Spinal cord (tissue), 10 donors: ENCODE data around the gene EPHB1. TPM values are rescaled to one million over a fixed set of nuclear protein-coding genes. Genes with fewer than 3 reads are reported as not detected.

Experiments used
- DNase-seq, 6 donors: peaks; one replicate each; pipeline versions ENCODE4 v3.0.0 to v3.0.0-alpha.2; 2013 to 2015; ENCODE audit warnings: low spot score in 6 of 6, low read depth in 4 of 6
- H3K27ac ChIP-seq: one replicate; pipeline ENCODE4 v1.5.1; 2013; ENCODE audit warnings: low read depth, low read length, control low read depth
- H3K27me3 ChIP-seq: one replicate; pipeline ENCODE4 v1.6.1; 2013; ENCODE audit warnings: low read length; ENCODE audit not compliant: control insufficient read depth, insufficient read depth
- H3K36me3 ChIP-seq: one replicate; pipeline ENCODE4 v1.6.1; 2013; ENCODE audit warnings: low read length; ENCODE audit not compliant: control insufficient read depth, insufficient read depth
- H3K4me1 ChIP-seq: one replicate; pipeline ENCODE4 v1.6.1; 2013; ENCODE audit warnings: low read length; ENCODE audit not compliant: control insufficient read depth, insufficient read depth
- H3K4me3 ChIP-seq: one replicate; pipeline ENCODE4 v1.5.1; 2013; ENCODE audit warnings: low read depth, low read length, control low read depth
- H3K9me3 ChIP-seq: one replicate; pipeline ENCODE4 v1.6.1; 2013; ENCODE audit warnings: low read length; ENCODE audit not compliant: control insufficient read depth, insufficient read depth
- WGBS: methylation state at CpG from one replicate; pipeline ENCODE4 v1.1.5; 2013; ENCODE audit warnings: missing lambda C conversion rate; ENCODE audit not compliant: insufficient coverage; 5-methylcytosine and 5-hydroxymethylcytosine counted together
- polyA plus RNA-seq, 2 donors: library from polyadenylated mRNA; unstranded; fragments of 120-200 nt; gene quantifications; one replicate each; pipeline ENCODE4 v1.2.1, GENCODE V29; 2013; ENCODE audit not compliant: insufficient read length in 2 of 2
- total RNA-seq, 2 donors: library from RNA; depleted of rRNA in 1 of 2; stranded (reverse); fragments of 120-200 nt in 1 of 2; fragments of >200 nt in 1 of 2; gene quantifications; one replicate each; pipeline versions ENCODE4 v1.2.3 to v1.2.4, GENCODE V29; 2013 to 2014
- donor health status: healthy.

EPHB1 gene
- total and polyA plus RNA-seq, 4 donors = 10.0 to 47.6 (median 22.8) TPM

GRCh38 chr3:135159681-135160247 lies 364.7 kb downstream of the EPHB1 start:
- no peaks in the 10 kb centered on the region for H3K4me1 ChIP-seq
- H3K27ac ChIP-seq = no peak overlapping the region
- H3K36me3 ChIP-seq = peaks cover 3% of the 10 kb centered on the region
- H3K27me3 ChIP-seq = no peaks in the 10 kb centered on the region
- DNase-seq = no peak
- no peaks in the 10 kb centered on the region for H3K9me3 ChIP-seq
- WGBS = 28% methylated on average over 1 of the region's 2 CpGs
- H3K4me3 ChIP-seq = no peak overlapping the region

- Histone ChIP-seq H3K27ac (no peak overlapping the region), H3K4me1 (no peaks in the 10 kb centered on the region), H3K4me3 (no peak overlapping the region), H3K9me3 (no peaks in the 10 kb centered on the region), H3K27me3 (no peaks in the 10 kb centered on the region), H3K36me3 (peaks cover 3% of the 10 kb centered on the region)
- DNase-seq = no peak
- WGBS = 87% methylated on average over 1 of the region's 1 CpG
These were observed 366.4 kb downstream of the EPHB1 start for GRCh38 chr3:135161425-135161824.

DNA sequence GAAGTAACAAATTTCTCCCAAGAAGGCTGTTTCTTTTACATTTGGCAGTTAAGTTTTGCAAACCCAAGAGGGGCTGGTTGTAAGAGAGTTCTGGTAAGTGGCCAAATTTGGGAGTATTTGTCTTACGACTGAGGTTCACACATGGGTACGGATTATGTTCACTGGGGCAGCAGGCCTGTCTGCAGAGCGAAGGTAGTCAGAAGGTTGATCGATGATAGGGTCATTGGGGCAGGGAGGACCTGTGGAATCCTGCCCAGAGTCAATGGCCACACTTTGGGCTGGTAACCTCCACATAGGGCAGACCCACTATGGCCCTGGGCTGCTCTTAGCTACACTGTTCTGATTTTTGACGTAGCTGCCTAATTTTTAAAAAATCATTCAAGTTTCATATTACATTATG lies 368.6 kb downstream of the EPHB1 start:
- H3K27me3 ChIP-seq = no peaks in the 10 kb centered on the region
- H3K27ac ChIP-seq = no peak overlapping the region
- DNase-seq = peak in 1 of 6 donors; percentile 46
- no peaks in the 10 kb centered on the region for H3K9me3 ChIP-seq
- 85% methylated on average over 4 of the region's 5 CpGs for WGBS
- H3K4me1 ChIP-seq = no peaks in the 10 kb centered on the region
- H3K36me3 ChIP-seq = peaks cover 8% of the 10 kb centered on the region
- no peak overlapping the region for H3K4me3 ChIP-seq

DNA sequence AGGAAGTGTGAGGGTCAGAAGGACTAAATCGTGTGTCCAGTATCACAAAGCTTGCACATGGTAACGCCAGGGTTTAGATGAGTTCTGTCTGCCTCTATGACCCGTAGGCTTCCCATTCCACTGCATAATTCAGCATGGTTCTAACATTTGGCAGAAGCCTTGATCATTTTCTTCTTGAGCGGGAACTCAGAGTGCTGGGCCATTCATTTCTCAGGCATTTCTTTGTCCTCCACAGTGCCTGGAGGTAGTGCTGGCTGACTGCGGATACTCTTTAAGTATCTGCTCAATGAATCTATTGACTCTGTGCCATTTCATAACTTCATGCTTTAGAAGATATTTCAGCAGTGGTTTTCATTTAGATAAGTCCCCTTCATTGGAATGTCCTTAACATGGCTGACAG lies 370.2 kb downstream of the EPHB1 start:
- no peak for DNase-seq
- H3K4me3 ChIP-seq = no peak overlapping the region
- WGBS = 66% methylated on average over 3 of the region's 5 CpGs
- no peak overlapping the region for H3K27ac ChIP-seq
- H3K9me3 ChIP-seq = no peaks in the 10 kb centered on the region
- H3K27me3 ChIP-seq = no peaks in the 10 kb centered on the region
- no peaks in the 10 kb centered on the region for H3K4me1 ChIP-seq
- peaks cover 8% of the 10 kb centered on the region for H3K36me3 ChIP-seq

DNA sequence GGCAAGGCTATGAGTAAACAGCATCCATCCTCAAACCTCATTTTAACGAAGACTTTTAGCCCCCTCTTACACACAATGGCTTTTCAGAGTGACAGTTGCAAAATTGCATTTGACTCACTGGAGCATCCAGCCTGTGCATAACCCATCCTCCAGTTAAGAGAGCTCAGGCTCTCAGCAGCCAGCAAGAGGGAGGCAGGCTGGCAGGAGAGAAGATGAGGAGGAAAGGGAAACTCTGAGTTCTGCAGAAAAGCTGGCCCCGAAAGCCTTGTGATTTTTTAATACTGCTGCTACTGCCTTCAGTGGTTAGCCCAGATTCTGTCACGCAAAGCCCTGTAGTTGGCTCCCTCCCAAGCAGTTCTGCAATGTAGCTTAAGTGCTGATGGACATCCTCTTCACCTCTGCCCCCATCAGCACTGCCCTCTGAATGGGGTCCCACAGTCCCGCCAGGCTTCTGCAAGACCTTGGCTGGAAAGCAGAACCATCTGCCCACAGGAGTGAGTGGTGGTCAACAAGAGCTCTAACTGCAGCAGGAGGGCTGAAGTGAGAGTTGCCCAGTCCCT lies 371.3 kb downstream of the EPHB1 start:
- H3K27me3 ChIP-seq = no peaks in the 10 kb centered on the region
- no peaks in the 10 kb centered on the region for H3K9me3 ChIP-seq
- peak in 1 of 6 donors; percentile 42 for DNase-seq
- no peak overlapping the region for H3K27ac ChIP-seq
- H3K4me3 ChIP-seq = no peak overlapping the region
- no peaks in the 10 kb centered on the region for H3K4me1 ChIP-seq
- peaks cover 8% of the 10 kb centered on the region for H3K36me3 ChIP-seq
- WGBS = 82% methylated on average over 4 of the region's 4 CpGs

DNA sequence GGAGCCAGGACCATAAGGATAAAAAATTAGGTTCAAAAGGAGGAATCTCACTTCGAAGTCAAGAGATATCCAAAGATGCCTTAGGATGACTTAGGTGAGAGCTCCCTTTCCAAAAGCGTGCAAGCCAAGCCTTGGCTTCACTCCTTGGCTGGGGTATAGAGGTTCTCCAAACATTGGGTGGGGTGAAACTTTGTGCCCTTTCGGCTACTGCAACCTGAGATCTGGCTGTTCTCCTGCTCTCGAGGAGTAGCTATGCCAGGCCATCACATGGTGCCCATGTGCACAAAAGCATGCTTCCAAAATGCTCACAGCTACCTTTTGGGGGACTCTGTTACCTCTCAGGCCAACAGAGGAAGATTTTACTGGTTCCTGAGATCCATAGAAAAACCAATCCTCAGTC lies 373.8 kb downstream of the EPHB1 start:
- H3K27ac ChIP-seq = no peak overlapping the region
- no peak for DNase-seq
- peaks cover 5% of the 10 kb centered on the region for H3K36me3 ChIP-seq
- H3K4me3 ChIP-seq = no peak overlapping the region
- H3K27me3 ChIP-seq = no peaks in the 10 kb centered on the region
- 95% methylated on average over 4 of the region's 4 CpGs for WGBS
- H3K4me1 ChIP-seq = no peaks in the 10 kb centered on the region
- no peaks in the 10 kb centered on the region for H3K9me3 ChIP-seq

DNA sequence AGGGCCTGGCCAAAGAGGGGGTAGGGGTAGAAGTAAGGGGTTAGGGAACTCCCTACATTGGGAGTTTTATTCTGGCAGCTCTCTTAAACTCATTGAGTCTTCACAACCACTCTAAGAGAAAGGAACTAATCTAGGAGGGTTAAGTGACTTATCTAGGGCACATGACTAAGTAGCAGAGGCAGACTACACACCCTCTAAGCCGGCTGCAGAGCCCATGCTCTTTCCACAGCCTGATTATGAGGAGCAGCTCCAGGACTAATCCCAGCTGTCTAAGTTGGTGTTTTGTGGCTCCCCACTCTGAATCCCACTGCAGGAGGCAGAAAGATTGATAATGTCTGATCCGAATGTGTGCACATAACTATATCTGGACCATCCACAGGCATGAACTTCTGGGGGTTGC lies 374.6 kb downstream of the EPHB1 start:
- H3K27me3 ChIP-seq = no peaks in the 10 kb centered on the region
- no peak overlapping the region for H3K27ac ChIP-seq
- DNase-seq = no peak
- H3K36me3 ChIP-seq = peaks cover 5% of the 10 kb centered on the region
- 91% methylated on average over 2 of the region's 2 CpGs for WGBS
- H3K9me3 ChIP-seq = no peaks in the 10 kb centered on the region
- H3K4me3 ChIP-seq = no peak overlapping the region
- no peaks in the 10 kb centered on the region for H3K4me1 ChIP-seq

GRCh38 chr3:135170732-135171131 lies 375.7 kb downstream of the EPHB1 start:
- WGBS = 67% methylated on average over 1 of the region's 1 CpG
- no peaks in the 10 kb centered on the region for H3K4me1 ChIP-seq
- no peaks in the 10 kb centered on the region for H3K9me3 ChIP-seq
- H3K36me3 ChIP-seq = peaks cover 5% of the 10 kb centered on the region
- no peak overlapping the region for H3K4me3 ChIP-seq
- H3K27ac ChIP-seq = no peak overlapping the region
- DNase-seq = no peak
- no peaks in the 10 kb centered on the region for H3K27me3 ChIP-seq

GRCh38 chr3:135172191-135172869 lies 377.3 kb downstream of the EPHB1 start:
- Histone ChIP-seq H3K4me3 (no peak overlapping the region), H3K27ac (no peak overlapping the region), H3K27me3 (no peaks in the 10 kb centered on the region), H3K36me3 (peaks cover 5% of the 10 kb centered on the region), H3K9me3 (no peaks in the 10 kb centered on the region), H3K4me1 (no peaks in the 10 kb centered on the region)
- DNase-seq = no peak
- WGBS = 27% methylated on average over 2 of the region's 3 CpGs

GRCh38 chr3:135175728-135176277 lies 380.7 kb downstream of the EPHB1 start:
- 80% methylated on average over 1 of the region's 5 CpGs for WGBS
- no peaks in the 10 kb centered on the region for H3K27me3 ChIP-seq
- H3K4me1 ChIP-seq = no peaks in the 10 kb centered on the region
- H3K4me3 ChIP-seq = no peak overlapping the region
- H3K27ac ChIP-seq = no peak overlapping the region
- no peaks in the 10 kb centered on the region for H3K9me3 ChIP-seq
- H3K36me3 ChIP-seq = no peaks in the 10 kb centered on the region
- DNase-seq = peak in 1 of 6 donors; percentile 79
